HG02642 (cell line): ENCODE measurements around the gene RAD51B.
"Not testable (repeated sequence)": the region's sequence is repeated elsewhere in the genome, so short reads cannot be mapped to it uniquely, and the experiment has no call there.

ENCODE experiments used
- ATAC-seq: cut with Tn5 transposase; IDR thresholded peaks from one replicate; pipeline ENCODE4 v1.9.1; 2021; ENCODE audit warnings: mild to moderate bottlenecking; ENCODE audit not compliant: unreplicated experiment, poor library complexity

RAD51B gene

DNA sequence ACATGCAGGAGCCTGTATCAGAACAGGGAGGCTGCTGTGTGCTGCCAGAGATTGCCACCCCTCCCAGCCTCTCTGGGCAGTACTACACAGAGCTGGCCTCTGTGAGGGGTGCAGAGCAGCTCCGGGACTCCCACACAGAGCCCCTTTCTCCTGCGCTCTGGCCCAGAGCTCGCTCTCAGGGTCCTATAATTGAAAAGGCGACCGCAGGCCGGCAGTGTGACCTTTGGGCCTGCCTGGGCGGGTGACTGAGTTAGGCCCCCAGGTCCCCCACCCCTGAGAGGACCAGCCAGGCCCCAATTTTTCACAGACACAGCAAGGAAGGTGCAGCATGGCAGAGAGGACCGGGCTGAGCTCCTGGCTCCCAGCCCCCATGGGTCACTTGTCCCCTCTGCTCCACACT, 836.9 kb downstream of the RAD51B start:
- no peak for ATAC-seq

DNA sequence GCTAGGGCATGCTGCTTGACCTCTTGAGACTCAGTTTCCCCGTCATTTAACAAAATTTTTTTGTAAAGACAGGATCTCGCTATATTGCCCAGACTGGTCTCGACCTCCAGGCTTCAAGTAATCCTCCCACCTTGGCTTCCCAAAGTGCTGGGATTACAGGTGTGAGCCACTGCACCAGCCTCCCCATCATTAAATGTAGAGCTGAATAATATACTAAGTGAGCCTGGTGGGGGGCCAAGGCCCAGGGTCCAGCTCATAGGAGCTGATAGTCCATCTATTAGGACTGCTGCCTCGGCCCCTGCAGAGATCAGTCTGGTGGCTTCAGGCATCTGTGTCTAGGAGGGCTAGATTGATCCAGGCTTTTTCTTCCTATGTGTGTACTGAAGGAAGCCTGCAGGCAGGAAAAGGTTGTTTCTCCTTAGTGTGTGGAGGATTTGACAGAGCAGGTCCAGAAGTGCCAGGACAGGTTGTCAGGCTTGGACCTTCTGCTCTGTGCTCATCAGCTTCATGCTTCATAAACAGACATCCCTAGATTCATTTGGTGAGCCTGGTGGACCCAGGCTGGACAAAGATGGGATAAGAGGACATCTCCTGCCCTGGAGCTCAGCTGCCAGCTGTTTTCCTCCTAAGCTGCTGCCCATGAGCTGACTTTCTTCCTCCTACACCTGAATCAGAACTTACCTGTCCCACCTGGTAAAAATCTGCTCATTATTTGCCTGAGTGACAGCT, 837.9 kb downstream of the RAD51B start:
- no peak for ATAC-seq

DNA sequence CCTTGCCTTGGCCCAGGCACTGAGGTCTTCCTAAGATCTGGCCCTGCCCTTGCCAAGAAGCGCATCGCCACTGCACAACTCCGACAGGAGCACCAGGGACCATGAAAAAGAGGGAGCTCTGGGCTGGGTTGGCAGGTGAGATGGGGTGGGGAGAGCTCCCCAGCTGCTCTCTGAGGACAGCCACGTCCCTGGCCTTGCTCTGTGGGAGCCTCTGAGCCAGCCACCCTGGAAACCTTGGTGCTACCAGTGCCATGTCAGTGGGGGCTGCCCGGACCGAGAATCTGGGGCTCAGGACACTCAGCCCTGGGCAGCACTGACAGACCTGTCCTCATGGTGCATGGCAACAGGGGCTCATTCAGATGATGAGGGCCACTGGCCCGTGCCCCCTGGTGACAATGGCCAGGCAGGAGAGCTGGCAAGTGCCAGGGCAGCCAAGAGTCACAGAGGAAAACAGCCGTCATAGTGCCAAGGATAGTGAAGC, 838.5 kb downstream of the RAD51B start:
- ATAC-seq = no peak

DNA sequence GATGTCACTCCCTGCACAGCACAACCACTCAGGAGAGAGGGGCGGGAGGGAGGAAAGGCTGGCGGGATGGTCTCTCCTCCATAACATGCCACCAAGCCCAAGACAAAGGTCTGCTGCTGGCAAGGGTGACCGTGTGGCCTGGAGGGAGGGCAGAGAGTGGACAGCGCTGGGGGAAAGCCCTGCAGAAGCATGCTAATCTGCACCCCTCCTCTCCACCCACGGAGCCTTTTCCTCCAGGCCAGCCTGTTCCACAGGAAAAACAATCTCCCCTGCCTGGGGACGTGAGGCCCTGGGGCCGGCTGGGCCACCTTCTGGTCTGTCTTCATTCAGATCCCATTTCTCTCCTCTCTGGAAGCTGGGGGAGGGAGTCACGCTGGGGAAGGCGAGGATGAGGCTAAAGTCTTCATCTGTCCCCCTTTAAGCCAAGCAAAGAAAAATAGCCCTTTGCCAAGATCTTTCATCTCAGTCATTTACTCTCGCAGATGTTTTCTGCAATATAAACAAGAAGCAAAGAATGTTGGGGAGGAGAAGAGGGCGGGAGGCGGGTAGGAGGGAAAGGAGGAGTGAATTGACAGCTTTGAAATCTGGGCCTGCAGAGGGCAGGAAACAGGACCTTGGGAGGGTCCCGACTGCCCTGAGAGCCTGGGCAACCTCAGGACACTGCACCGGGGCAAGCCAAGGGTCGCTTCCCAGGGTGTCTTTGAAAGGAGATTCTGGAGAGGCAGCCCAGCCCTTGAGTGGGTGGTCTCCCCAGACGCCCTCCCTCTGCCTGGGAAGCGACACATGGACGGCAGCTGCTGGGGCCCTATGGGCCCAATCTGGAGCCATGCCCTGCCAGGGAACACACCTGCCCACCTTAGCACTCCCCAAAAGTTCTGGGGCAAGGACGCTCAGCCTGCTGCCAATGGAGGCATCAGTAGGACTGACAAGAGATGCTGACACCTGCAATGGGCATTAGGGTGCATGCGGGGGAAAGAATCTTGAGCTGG, 839.7 kb downstream of the RAD51B start:
- no peak for ATAC-seq

DNA sequence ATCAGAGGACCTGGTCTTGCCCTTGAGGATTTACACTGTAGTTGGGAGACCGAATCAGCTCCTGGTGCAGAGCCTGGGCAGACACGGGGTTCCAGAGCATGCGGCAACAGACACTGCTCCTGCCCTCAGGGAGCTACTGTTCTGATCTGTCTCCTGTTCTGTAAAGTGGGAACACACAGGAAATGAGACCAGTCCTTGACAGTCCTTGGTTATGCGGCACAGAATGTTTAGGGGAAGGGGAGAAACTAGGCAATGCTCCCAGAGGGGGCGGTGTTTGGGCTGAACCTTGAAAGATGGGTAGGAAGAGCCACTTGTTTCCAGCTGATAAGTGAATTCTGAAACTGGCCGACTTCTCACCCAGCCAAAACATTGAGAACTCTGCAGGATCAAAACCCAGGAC, 840.9 kb downstream of the RAD51B start:
- ATAC-seq = no peak

DNA sequence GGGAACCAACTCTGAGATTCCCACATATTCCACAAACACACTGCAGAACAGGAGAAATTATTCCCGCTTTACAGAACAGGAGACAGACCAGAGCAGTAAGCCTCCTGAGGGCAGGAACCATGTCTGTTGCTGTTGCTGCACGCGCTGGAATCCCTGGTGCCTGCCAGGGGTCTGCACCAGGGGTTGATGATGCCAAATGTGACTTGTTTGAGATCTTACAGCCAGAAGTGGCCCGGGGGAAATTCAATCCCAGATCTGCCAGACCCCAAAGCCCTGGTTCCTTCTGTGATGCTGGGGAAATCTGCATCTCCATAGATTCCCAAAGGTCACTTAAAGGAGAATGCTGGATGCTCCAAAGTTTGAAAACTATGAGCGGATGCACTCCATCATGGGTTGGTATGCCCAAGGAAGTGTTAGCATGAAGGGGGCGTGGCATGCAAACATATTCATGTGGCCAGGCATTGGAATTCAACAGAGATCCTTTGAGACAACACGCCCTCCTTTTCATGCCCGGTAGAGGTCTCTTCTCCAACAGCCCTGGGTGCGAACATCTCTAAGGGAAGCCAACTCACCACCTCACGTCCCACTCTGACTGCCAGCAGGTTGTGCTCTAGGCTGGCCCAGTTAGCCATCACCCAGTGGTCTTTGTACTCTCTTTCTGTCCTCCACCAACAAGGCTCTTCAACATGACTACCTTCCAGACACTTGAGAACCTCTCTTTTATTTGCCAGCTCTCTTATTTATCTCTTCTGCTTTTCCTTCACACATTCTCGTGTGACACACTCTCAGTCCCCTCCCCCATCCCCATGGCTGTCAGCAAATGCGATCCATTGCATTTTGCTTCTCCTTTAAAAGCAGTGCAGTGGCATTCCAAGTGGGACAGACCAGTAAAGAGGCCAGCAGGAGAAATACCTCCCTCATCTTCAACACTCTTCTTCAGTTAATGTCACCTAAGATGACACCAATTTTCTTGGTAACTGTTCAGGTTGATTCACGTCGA, 841.9 kb downstream of the RAD51B start:
- ATAC-seq = no peak

DNA sequence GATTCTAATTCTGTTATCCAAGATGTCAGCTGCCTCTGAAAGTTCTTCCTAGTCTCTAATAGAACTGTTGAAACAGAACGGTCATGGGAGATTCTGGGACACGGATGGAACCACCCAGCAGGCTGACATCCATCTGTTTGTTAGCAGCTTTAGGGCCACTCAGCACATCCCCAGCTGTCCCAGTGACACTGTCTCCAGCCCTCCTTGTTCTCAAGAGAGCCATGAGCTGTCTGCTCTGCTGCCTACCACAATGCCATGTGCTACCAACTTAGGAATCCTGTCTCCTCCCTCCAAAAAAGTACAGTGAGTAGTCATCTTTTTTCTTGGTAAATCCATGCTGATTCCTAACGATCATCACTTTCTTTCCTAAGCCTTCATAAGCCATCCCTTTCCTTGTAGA, 842.8 kb downstream of the RAD51B start:
- ATAC-seq = no peak

DNA sequence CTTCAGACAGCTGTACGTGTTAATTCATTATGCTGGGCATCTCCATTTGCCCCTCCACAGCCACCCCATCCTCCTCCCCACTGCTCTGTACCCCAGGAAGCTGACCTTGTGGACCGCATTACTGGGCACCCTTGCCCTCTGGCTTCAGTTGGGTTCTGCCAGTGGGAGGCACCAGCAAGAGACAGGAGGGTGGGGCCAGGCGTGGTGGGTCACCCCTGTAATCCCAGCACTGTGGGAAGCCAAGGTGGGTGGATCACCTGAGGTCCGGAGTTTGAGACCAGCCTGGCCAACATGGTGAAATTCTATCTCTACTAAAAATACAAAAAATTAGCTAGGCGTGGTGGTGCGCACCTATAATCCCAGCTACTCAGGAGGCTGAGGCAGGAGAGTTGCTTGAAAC, 843.2 kb downstream of the RAD51B start:
- ATAC-seq = not testable (repeated sequence)

DNA sequence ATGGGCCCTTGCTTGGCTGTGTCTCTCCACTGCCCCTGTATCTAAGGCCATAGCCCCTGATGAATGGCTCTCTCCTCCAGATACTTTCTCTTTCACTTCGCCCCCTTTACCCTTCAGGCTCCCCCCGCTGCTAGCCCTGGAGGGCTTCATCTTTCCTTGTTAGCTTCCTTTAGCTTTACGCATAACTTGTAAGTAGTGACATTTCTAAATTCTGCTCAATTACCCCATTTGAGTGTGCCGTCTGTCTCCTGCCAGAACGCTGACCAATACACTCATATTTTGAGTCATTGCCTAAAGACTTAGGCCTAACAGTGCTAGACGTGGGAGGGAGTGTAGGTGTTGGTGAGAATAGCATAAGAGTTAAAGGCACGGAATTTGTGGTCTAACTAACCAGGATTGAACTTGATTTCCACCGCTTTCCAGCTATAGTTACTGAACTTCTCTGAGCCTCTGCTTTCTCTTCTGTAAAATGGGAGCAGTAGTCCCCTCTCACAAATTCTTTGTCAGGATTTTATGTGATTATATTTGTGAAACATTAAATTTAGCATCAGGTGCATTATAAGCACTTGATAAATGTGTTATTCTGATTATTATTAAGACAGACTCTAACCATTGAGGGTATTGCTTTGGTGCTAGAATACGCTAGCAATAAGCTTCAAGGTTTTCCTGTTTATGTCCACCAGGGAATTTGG, 844.0 kb downstream of the RAD51B start:
- ATAC-seq = peak; percentile 75

DNA sequence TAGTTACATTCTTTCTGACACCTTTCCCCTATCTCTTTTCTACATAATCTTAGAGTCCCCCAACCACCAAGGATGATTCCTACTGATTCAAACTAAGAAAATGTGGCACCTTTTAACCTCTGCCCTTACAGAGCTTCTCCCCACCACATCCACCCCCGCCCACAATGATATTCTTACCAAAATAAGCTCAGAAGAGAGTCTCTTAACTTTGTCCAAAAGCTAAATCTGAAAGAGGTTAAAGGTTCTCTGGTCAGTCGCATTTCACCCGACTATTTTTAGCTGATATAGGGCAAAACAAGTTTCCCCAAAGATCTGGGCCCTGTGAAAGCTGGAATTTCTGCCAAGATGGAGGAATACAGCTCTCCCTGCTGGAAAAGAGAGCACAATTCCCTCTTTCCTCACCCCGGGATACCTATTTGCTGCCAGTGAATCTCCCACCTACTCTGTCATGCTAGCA, 844.7 kb downstream of the RAD51B start:
- ATAC-seq = no peak

DNA sequence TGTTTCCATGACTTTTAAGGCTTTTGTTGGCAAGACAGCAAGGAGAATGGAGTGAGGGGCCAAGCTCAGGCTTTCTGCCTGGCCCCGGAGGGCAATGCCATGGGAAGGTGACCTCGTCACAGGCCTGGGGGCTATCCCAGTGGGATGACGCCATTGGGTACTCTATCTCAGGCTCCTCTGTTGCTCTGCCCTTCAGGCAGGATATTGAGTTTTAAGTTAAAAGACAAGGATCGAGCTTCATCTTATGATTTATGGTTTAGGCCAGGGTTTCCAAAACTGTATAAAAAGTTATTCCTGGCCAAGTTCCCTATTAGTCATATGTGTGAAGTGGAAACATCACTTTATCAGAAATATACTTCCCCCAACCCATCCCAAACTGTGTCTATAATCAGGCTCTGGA, 845.6 kb downstream of the RAD51B start:
- no peak for ATAC-seq

DNA sequence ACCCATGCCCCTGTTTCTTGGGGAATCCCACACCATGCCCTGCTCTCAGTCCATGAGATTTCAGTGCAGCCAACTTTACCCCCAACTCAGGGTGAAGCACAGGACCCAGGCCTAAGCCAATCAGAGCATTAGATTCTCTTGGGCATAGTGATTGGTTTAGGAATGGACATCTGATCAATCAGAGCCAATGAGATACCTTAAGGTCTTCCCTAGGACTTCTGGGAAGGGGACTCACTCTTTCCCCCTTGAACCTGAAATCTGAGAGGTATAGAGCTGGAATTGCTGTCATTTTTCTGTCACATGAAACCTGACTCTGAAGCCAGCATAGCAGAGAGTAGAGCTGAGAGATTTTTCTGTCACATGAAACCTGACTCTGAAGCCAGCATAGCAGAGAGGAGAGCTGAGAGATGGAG, 846.2 kb downstream of the RAD51B start:
- no peak for ATAC-seq

DNA sequence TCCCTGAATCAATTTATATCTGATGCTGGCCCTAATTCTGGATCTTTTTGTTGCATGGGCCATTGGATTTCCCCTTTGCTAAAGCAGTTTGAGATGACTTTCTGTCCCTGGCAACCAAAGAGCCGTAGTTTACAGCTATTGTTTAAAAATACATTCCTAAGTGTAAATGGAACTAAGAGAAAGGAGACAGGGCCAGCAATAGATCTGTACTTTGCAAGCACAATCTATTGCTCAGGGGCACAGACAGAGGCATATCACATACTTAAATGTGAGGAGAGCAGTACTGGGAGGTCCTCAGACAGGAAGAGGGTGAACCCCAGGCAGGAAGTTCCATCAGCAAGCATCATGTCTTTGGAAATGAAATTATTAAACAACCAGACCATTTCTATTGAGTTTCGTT, 846.7 kb downstream of the RAD51B start:
- ATAC-seq = no peak

DNA sequence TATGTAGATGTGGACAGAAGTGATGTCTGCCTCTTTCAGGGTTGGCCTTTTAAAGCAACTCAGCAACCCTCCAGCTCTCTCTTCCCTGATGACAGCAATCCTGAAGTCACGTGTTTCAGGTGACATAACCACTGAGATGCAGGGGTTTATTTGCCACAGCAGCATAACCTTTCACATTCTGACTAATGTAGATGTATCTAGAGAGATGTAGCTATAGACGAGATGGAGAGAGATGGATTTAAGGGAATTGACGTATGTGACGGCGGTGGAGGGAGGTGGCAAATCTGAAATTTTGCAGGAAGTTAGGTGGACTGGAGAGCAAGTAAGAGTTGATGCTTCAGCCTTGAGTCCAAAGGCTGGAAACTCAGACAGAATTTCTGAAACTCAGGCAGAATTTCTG, 847.3 kb downstream of the RAD51B start:
- no peak for ATAC-seq

DNA sequence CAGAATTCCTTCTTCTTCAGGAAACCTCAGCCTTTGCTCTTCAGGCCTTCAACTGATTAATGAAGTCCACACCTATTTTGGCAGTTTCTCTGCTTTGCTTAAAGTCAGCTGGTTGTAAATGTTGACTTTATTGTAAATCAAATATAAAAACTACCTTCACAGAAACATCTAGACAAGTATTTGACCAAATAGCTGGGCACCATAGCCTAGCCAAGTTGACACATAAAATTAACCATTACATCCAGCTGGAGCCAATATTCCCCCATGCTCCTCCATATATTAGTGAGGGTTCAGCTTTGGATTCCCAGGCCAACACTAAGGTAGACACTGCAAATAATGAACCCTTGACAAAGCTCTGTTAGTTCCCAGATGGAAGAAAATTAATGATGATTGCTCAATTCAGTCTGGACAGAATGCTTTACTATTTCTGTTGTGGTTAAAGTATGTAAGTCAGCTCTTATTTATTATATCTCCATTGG, 847.8 kb downstream of the RAD51B start:
- no peak for ATAC-seq

DNA sequence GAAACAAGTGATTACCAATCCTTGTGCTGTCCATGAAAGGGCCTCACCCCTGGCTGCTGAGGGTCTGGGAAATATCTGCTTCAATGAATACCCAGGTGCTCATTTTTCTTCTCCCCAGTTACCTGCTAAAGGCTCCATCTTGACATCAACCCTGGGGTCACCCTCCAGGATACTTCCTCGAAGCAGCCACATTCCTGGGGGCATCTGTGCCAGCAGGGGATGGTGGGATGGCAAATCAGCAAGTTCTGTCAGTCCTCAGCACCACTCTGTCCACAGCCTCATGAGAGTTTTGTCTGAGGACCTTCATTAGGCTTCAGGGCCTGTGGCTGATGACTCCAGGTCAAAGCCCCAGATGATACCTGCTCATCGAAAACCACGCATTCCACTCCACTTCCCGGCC, 848.4 kb downstream of the RAD51B start:
- no peak for ATAC-seq

DNA sequence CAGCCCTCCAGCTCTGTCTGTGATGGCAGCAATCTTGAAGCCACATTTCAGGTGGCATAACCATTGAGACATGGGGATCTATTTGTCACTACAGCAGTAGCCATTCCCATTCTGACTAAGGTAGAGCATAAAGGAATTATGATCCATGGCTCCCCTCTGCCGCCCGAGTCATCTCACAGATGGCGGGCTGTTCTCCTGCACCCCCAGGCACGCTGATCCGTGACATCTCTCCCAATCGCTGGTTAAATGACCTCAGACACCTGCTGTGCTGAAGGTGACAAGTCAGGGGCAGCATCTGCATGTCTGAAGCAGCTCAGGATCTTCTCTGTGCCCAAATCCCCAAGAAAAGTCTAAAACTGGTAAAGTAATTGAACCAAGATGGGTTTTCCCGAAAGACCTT, 849.0 kb downstream of the RAD51B start:
- no peak for ATAC-seq

DNA sequence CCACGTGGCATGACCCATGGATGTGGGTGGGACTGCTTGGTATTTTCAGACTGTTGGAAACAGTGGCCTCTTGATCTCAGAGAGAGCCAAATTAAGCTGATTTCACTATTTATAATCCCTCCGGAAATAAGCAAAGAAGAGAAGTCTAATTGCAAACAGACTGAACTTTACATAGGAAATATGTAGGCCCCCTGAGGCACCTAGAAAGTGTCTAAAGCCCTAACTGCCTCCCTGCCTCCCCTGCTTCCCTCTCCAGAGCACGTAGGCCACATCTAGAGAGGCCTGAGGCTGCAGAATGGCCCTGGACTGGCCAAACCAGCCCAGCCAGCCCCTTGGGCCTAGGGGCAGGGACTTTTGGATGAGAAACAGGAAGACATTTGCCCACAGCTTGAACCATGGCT, 849.5 kb downstream of the RAD51B start:
- ATAC-seq = no peak

DNA sequence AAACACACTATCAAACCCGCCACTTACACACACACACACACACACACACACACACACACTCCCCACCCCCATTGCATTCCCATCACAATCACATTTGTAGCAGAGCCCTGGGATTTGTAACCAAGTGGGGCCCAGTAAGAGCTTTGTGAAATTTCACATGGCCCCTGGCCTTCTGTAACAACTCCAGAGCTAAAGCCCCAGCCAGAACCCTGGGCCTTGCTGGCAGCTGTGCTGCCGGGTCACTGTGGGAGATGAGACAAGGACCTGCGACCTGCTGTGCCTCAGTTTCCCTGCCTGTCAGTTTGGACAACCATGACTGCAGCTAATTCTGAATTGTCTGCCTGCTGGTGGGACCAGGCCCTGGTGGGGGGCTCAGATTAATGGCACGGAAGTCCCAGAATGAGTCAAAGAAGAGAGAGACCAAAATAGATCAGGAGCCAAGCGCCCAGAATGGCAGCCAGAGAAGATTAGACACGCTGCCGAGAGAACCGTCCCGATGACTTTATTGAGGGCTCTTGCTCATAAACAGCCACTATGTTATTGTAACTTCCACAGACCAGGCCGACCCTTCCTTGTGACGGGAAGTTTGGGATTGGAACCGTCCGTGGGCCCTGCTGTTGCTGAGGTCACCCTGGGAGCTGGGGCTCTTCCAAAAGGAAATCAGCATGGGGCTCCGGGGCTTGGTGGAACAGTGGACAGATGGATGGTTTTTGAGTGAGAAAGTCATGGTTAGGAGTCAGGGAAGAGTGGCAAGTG, 850.2 kb downstream of the RAD51B start:
- no peak for ATAC-seq
